ENCODE data around the gene TRA2A.
A peak's percentile ranks its signal among the peaks of the same experiment; 100 is the strongest.

Gene TRA2A

GRCh38 chr7:23469961-23470250 is 61.9 kb downstream of the TRA2A start:
- H3K9me3 Mint-ChIP-seq, result no peaks in the 10 kb centered on the region
- H3K4me1 Mint-ChIP-seq (ENCODE audit: low read depth), result peaks cover 43% of the 10 kb centered on the region
- DNase-seq, result no peak
- H3K27me3 Mint-ChIP-seq, result peaks cover 80% of the 10 kb centered on the region
- peak overlapping the region; percentile 75 for H3K4me3 Mint-ChIP-seq
- no peaks in the 10 kb centered on the region for H3K36me3 Mint-ChIP-seq (ENCODE audit: low read depth)
- peak overlapping the region; percentile 64 for H3K27ac Mint-ChIP-seq

GRCh38 chr7:23469150-23469960 is 62.4 kb downstream of the TRA2A start:
- peak; percentile 59 for DNase-seq
- Mint-ChIP-seq H3K4me1 (ENCODE audit: low read depth) (peaks cover 38% of the 10 kb centered on the region), H3K4me3 (peak overlapping the region; percentile 75), H3K27me3 (peaks cover 78% of the 10 kb centered on the region), H3K36me3 (ENCODE audit: low read depth) (no peaks in the 10 kb centered on the region), H3K9me3 (no peaks in the 10 kb centered on the region), H3K27ac (no peak overlapping the region)

GRCh38 chr7:23468526-23469149 is 63.1 kb downstream of the TRA2A start:
- H3K4me3 Mint-ChIP-seq, result peak overlapping the region; percentile 57
- H3K27ac Mint-ChIP-seq, result peak overlapping the region; percentile 37
- no peak for DNase-seq
- no peaks in the 10 kb centered on the region for H3K36me3 Mint-ChIP-seq (ENCODE audit: low read depth)
- peaks cover 83% of the 10 kb centered on the region for H3K27me3 Mint-ChIP-seq
- H3K9me3 Mint-ChIP-seq, result no peaks in the 10 kb centered on the region
- H3K4me1 Mint-ChIP-seq (ENCODE audit: low read depth), result peaks cover 37% of the 10 kb centered on the region

- H3K27me3 Mint-ChIP-seq, result peaks cover 84% of the 10 kb centered on the region
- H3K4me3 Mint-ChIP-seq, result peak overlapping the region; percentile 57
- peak; percentile 55 for DNase-seq
- peaks cover 35% of the 10 kb centered on the region for H3K4me1 Mint-ChIP-seq (ENCODE audit: low read depth)
- H3K36me3 Mint-ChIP-seq (ENCODE audit: low read depth), result no peaks in the 10 kb centered on the region
- no peaks in the 10 kb centered on the region for H3K9me3 Mint-ChIP-seq
- peak overlapping the region; percentile 6 for H3K27ac Mint-ChIP-seq
These were observed 63.8 kb downstream of the TRA2A start for GRCh38 chr7:23467806-23468525.

GRCh38 chr7:23467291-23467805 is 64.4 kb downstream of the TRA2A start:
- no peaks in the 10 kb centered on the region for H3K9me3 Mint-ChIP-seq
- peaks cover 82% of the 10 kb centered on the region for H3K27me3 Mint-ChIP-seq
- no peaks in the 10 kb centered on the region for H3K36me3 Mint-ChIP-seq (ENCODE audit: low read depth)
- H3K4me1 Mint-ChIP-seq (ENCODE audit: low read depth), result peaks cover 38% of the 10 kb centered on the region
- DNase-seq, result no peak
- H3K4me3 Mint-ChIP-seq, result peak overlapping the region; percentile 57
- no peak overlapping the region for H3K27ac Mint-ChIP-seq

GRCh38 chr7:23462846-23463245 is 68.9 kb downstream of the TRA2A start:
- H3K9me3 Mint-ChIP-seq, result no peaks in the 10 kb centered on the region
- peaks cover 81% of the 10 kb centered on the region for H3K27me3 Mint-ChIP-seq
- peaks cover 12% of the 10 kb centered on the region for H3K4me1 Mint-ChIP-seq (ENCODE audit: low read depth)
- H3K27ac Mint-ChIP-seq, result no peak overlapping the region
- H3K36me3 Mint-ChIP-seq (ENCODE audit: low read depth), result no peaks in the 10 kb centered on the region
- DNase-seq, result no peak
- no peak overlapping the region for H3K4me3 Mint-ChIP-seq

GRCh38 chr7:23458044-23458443 is 73.7 kb downstream of the TRA2A start:
- H3K27me3 Mint-ChIP-seq, result peaks cover 72% of the 10 kb centered on the region
- no peak for DNase-seq

GRCh38 chr7:23456093-23456492 is 75.7 kb downstream of the TRA2A start:
- Mint-ChIP-seq H3K27ac (no peak overlapping the region), H3K27me3 (peaks cover 62% of the 10 kb centered on the region), H3K4me3 (no peak overlapping the region)

More at GRCh38 chr7:23458044-23458443, 73.7 kb downstream of the TRA2A start:
- no peaks in the 10 kb centered on the region for H3K9me3 Mint-ChIP-seq
- no peaks in the 10 kb centered on the region for H3K36me3 Mint-ChIP-seq (ENCODE audit: low read depth)
- H3K4me3 Mint-ChIP-seq, result no peak overlapping the region
- H3K27ac Mint-ChIP-seq, result no peak overlapping the region
- H3K4me1 Mint-ChIP-seq (ENCODE audit: low read depth), result peaks cover 4% of the 10 kb centered on the region

GRCh38 chr7:23454881-23455526 is 76.8 kb downstream of the TRA2A start:
- Mint-ChIP-seq H3K36me3 (ENCODE audit: low read depth) (no peaks in the 10 kb centered on the region), H3K27ac (no peak overlapping the region), H3K27me3 (peaks cover 58% of the 10 kb centered on the region), H3K9me3 (no peaks in the 10 kb centered on the region), H3K4me3 (no peak overlapping the region), H3K4me1 (ENCODE audit: low read depth) (peaks cover 3% of the 10 kb centered on the region)
- no peak for DNase-seq

More at GRCh38 chr7:23456093-23456492, 75.7 kb downstream of the TRA2A start:
- no peaks in the 10 kb centered on the region for H3K4me1 Mint-ChIP-seq (ENCODE audit: low read depth)
- no peaks in the 10 kb centered on the region for H3K36me3 Mint-ChIP-seq (ENCODE audit: low read depth)
- H3K9me3 Mint-ChIP-seq, result no peaks in the 10 kb centered on the region
- no peak for DNase-seq

All from activated T-cell treated with anti-CD3 and anti-CD28 coated beads, Interleukin-2, amount 50 U/mL, for 24 hours (primary cell).